ENCODE results near the gene SLC35B1. TPM values are rescaled to one million over a fixed set of nuclear protein-coding genes. Genes with fewer than 3 reads are reported as not detected.

SLC35B1 gene
- total RNA-seq, 4 donors from 2014 or later = 30.6 to 47.8 (median 43.3) TPM

DNA sequence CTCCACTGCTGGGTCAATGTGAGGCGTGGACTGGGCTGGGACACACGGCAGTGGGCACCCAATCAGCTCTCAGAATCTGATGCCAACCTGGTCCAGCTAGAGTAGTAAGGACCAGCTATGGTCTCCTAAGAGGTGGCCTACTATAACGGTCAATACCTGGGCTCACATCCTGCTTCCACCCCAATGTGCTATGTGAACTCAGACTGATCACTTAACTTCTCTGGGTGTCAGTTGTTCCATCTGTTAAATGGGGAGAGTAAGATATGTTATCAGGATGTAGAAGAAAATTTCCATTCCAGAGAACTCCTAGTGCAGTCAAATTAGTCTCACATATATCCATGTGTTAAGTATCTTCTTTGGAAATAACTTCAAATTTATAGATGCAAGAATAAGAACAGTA lies 42.0 kb upstream of the SLC35B1 start:
- DNase-seq (ENCODE audit: low spot score) (no peak), ATAC-seq (ENCODE audit: low FRiP score) (no peak)
- TF ChIP-seq, protein P1, sequence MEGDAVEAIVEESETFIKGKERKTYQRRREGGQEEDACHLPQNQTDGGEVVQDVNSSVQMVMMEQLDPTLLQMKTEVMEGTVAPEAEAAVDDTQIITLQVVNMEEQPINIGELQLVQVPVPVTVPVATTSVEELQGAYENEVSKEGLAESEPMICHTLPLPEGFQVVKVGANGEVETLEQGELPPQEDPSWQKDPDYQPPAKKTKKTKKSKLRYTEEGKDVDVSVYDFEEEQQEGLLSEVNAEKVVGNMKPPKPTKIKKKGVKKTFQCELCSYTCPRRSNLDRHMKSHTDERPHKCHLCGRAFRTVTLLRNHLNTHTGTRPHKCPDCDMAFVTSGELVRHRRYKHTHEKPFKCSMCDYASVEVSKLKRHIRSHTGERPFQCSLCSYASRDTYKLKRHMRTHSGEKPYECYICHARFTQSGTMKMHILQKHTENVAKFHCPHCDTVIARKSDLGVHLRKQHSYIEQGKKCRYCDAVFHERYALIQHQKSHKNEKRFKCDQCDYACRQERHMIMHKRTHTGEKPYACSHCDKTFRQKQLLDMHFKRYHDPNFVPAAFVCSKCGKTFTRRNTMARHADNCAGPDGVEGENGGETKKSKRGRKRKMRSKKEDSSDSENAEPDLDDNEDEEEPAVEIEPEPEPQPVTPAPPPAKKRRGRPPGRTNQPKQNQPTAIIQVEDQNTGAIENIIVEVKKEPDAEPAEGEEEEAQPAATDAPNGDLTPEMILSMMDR (IDR thresholded peaks at IDR 0.05) = no peak

DNA sequence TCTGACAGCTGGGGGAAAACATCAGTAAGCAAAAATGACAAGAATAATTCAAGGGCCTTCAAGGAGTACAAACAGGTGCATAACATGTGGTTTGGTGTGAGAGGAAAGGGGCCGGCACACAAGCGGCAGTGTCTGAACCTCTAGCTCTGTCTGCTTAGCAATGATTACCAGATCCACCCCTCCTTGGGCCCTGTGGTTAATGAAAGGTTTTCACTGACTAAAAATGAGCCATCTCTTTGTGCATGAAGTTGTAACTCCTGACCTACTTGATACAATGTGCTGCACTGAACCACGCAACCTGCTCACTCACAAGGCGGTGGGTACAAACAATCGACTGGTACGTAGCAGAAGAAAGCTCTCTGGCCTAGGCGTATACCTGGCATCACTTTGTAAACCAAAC lies 41.0 kb upstream of the SLC35B1 start:
- TF ChIP-seq, protein P1 (IDR thresholded peaks at IDR 0.05) = no peak
- DNase-seq (ENCODE audit: low spot score) (no peak), ATAC-seq (ENCODE audit: low FRiP score) (no peak)

DNA sequence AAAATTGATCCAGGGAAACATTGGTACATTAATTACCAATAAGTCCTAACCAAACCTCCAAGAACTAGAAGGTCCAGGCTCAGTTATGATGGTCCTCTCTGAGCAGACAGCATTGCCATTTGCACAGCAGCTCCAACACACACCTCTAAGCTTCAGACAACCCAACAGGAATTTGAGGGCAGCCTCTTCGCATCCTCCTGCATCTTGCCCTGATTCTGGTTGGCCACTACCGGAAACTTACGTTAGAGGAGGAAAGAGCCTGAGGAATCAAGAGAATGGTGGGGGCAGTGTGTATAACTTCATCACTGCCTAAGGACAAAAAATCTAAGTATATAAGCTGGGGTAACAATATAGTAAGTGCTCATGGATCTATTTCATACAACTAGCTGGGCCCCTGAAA lies 40.5 kb upstream of the SLC35B1 start:
- TF ChIP-seq, protein P1 (IDR thresholded peaks at IDR 0.05) = no peak
- DNase-seq (ENCODE audit: low spot score) (no peak), ATAC-seq (ENCODE audit: low FRiP score) (no peak)

DNA sequence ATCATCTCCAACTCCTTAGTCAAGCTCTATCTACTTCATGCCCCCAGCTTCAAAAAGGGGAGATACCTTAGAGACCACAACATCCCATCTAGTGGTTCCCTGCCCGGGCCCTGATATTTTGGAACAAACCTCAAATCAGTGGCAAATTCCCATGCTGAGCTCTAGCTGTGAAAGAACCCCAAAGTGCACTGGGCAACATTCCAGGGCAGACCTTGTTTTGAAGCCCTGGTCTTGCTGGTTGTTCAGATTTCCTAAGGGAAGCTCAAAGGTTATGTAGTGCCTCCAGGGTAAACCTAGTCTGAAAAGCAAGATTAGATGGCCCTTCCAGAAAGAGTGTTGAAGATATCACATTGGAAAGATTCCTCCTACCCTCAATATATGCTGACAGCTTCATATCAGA lies 39.9 kb upstream of the SLC35B1 start:
- no peak for ATAC-seq (ENCODE audit: low FRiP score)
- DNase-seq (ENCODE audit: low spot score) = no peak

DNA sequence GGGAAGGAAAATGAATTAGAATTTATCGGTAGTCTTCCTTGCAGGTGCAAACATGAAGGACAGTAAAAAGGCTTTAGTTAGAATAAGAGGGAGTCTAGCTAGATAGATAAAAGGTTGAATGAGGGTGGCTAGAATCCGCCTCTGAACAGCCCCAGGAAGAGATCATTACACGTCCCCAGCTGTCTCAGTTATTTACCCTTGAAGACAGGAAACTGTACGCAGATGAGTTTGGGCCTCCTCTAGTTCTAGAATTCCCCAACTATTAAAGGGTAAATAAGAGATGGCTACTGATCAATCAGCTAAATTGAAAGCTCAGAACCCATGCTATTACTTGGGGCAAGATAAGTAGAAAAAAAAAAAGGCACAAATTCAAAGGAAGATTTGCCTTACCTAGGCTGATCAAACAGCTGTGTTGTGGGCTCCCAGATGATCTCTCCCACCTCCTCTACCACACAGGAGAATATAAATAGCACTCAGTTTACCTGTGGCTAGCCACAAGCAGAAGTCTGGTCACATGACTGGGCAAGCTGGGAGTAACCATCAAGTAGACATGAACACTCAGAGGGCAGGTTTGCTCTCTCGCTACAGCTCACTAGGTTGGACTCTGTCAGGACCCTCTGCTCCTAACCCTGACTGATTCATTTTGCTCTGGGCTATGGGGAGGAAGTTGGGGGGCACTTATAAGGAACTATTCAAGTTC lies 39.2 kb upstream of the SLC35B1 start:
- DNase-seq (ENCODE audit: low spot score) (no peak), ATAC-seq (ENCODE audit: low FRiP score) (no peak)
- TF ChIP-seq, protein P1 (IDR thresholded peaks at IDR 0.05) = no peak

More for the DNA sequence above, 39.9 kb upstream of the SLC35B1 start:
- TF ChIP-seq, protein P1 (IDR thresholded peaks at IDR 0.05) = no peak

DNA sequence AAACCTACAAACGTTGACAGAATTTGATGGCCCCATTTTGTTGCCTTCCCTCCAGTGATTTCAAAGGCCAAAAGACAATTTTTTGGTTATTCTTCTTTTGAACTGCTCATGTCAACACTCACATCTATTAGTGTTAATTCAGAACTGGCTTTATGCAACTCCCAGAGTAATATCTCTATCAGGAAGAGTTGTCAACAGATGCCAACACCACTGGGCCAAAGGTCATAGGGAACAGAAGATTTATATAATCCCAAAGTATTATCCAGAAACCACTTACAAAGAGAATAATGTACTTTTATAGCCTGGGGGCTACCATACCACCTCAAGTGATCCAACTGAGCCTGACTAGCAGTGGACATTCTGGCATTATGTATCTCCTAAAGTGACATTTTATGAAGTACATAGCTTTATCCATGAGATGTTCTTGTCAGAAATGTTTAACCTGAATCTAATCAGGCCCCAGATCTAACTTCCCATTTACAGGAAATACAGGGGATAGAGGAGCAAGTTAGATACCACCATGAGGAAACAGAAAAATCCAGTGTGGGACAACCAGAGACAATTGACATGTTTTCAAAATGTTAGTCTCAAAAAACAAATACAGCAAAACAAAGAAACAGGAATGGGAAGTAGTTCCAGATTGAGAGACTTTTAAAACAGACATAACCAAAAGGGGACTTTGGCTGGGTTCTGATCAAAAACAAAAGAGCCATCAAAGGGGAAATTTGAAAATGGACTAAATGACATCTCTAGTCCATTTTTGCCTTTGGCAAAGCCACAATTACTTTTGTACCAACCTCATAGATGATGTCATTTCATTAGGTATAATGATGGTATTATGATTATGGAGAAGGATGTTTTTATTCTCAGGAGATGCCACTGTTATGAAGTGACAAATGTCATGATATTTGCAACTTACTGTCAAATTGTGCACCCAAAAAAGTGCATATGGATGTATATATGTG lies 37.7 kb upstream of the SLC35B1 start:
- TF ChIP-seq, protein P1 (IDR thresholded peaks at IDR 0.05) = no peak
- DNase-seq (ENCODE audit: low spot score) (no peak), ATAC-seq (ENCODE audit: low FRiP score) (no peak)
